Activated CD4-positive, alpha-beta memory T cell treated with anti-CD3 and anti-CD28 coated beads, Interleukin-2, amount 10 ng/mL, durations not matched to agents 7 days and 5 days (primary cell): ENCODE results near the gene MRGPRG. TPM values are rescaled to one million over a fixed set of nuclear protein-coding genes. Genes with fewer than 3 reads are reported as not detected.
A peak's percentile ranks its signal among the peaks of the same experiment; 100 is the strongest.

ENCODE experiments used
- CTCF ChIA-PET: fragments of 350-600 bp; sonication (Branson Sonifier 250); formaldehyde crosslinking; loops from one replicate; lab custom pipeline; 2021; ENCODE audit warnings: antibody characterized with exemption, inconsistent platforms; lab: Charles Lee
- POLR2A ChIA-PET: fragments of 350-600 bp; sonication (Branson Sonifier 250); formaldehyde crosslinking; loops from one replicate; lab custom pipeline; 2021; ENCODE audit warnings: antibody characterized with exemption; lab: Charles Lee
- DNase-seq: peaks from one replicate; pipeline ENCODE4 v3.0.0-alpha.2; 2020
- H3K27ac Mint-ChIP-seq: one replicate; pipeline ENCODE4 v1.8.0; 2021; ENCODE audit warnings: mild to moderate bottlenecking, mixed read lengths
- H3K27me3 Mint-ChIP-seq: one replicate; pipeline ENCODE4 v1.8.0; 2021; ENCODE audit warnings: mixed read lengths
- H3K36me3 Mint-ChIP-seq: one replicate; pipeline ENCODE4 v1.8.0; 2021; ENCODE audit warnings: low read depth, mixed read lengths
- H3K4me1 Mint-ChIP-seq: one replicate; pipeline ENCODE4 v1.8.0; 2021; ENCODE audit warnings: mixed read lengths
- H3K4me3 Mint-ChIP-seq: one replicate; pipeline ENCODE4 v1.8.0; 2021; ENCODE audit warnings: mild to moderate bottlenecking, mixed read lengths
- H3K9me3 Mint-ChIP-seq: one replicate; pipeline ENCODE4 v1.8.0; 2021; ENCODE audit warnings: mixed read lengths
- total RNA-seq, 2 experiments: library from RNA; stranded (reverse); gene quantifications; one replicate each; pipeline ENCODE4 v1.2.3, GENCODE V29; 2021

MRGPRG gene
- total RNA-seq, 2 experiments from 2014 or later, result not detected

- Mint-ChIP-seq H3K4me3 (no peak overlapping the region), H3K27me3 (peaks cover 2% of the 10 kb centered on the region), H3K27ac (no peak overlapping the region), H3K9me3 (no peaks in the 10 kb centered on the region), H3K4me1 (peaks cover 2% of the 10 kb centered on the region), H3K36me3 (no peaks in the 10 kb centered on the region)
- CTCF ChIA-PET, result no interaction called here
- POLR2A ChIA-PET, result no interaction called here
- DNase-seq, result peak; percentile 15
These were observed 3.6 kb upstream of the MRGPRG start for GRCh38 chr11:3222003-3222855.

- Mint-ChIP-seq H3K4me1 (peaks cover 7% of the 10 kb centered on the region), H3K4me3 (no peak overlapping the region), H3K27me3 (peaks cover 2% of the 10 kb centered on the region), H3K27ac (no peak overlapping the region), H3K9me3 (no peaks in the 10 kb centered on the region), H3K36me3 (no peaks in the 10 kb centered on the region)
- DNase-seq, result peak; percentile 12
- CTCF ChIA-PET, result no interaction called here
- POLR2A ChIA-PET, result no interaction called here
These were observed 2.9 kb upstream of the MRGPRG start for GRCh38 chr11:3221408-3222002.

GRCh38 chr11:3220521-3221407, 2.2 kb upstream of the MRGPRG start:
- Mint-ChIP-seq H3K27ac (no peak overlapping the region), H3K4me1 (peaks cover 7% of the 10 kb centered on the region), H3K27me3 (peaks cover 4% of the 10 kb centered on the region), H3K4me3 (no peak overlapping the region), H3K36me3 (no peaks in the 10 kb centered on the region), H3K9me3 (no peaks in the 10 kb centered on the region)
- peak; percentile 15 for DNase-seq
- POLR2A ChIA-PET, result no interaction called here
- CTCF ChIA-PET, result no interaction called here

GRCh38 chr11:3220101-3220500, 1.5 kb upstream of the MRGPRG start:
- H3K9me3 Mint-ChIP-seq, result no peaks in the 10 kb centered on the region
- H3K27ac Mint-ChIP-seq, result no peak overlapping the region
- no peaks in the 10 kb centered on the region for H3K36me3 Mint-ChIP-seq
- CTCF ChIA-PET, result no interaction called here
- peak; percentile 6 for DNase-seq
- peaks cover 7% of the 10 kb centered on the region for H3K4me1 Mint-ChIP-seq
- POLR2A ChIA-PET, result no interaction called here
- no peak overlapping the region for H3K4me3 Mint-ChIP-seq
- peaks cover 4% of the 10 kb centered on the region for H3K27me3 Mint-ChIP-seq

GRCh38 chr11:3219281-3219892, 774 bp upstream of the MRGPRG start:
- ChIA-PET CTCF (no interaction called here), POLR2A (no interaction called here)
- Mint-ChIP-seq H3K27me3 (peaks cover 4% of the 10 kb centered on the region), H3K4me1 (peaks cover 7% of the 10 kb centered on the region), H3K9me3 (no peaks in the 10 kb centered on the region), H3K36me3 (no peaks in the 10 kb centered on the region), H3K27ac (no peak overlapping the region), H3K4me3 (no peak overlapping the region)
- DNase-seq, result no peak

GRCh38 chr11:3217818-3218482, 663 bp downstream of the MRGPRG start:
- Mint-ChIP-seq H3K27me3 (peaks cover 2% of the 10 kb centered on the region), H3K27ac (no peak overlapping the region), H3K4me3 (no peak overlapping the region), H3K4me1 (peaks cover 7% of the 10 kb centered on the region), H3K9me3 (no peaks in the 10 kb centered on the region), H3K36me3 (no peaks in the 10 kb centered on the region)
- ChIA-PET CTCF (no interaction called here), POLR2A (no interaction called here)
- no peak for DNase-seq

GRCh38 chr11:3216027-3216525, 2.5 kb downstream of the MRGPRG start:
- no peaks in the 10 kb centered on the region for H3K36me3 Mint-ChIP-seq
- no peak overlapping the region for H3K27ac Mint-ChIP-seq
- no peak overlapping the region for H3K4me3 Mint-ChIP-seq
- H3K27me3 Mint-ChIP-seq, result peaks cover 10% of the 10 kb centered on the region
- POLR2A ChIA-PET, result no interaction called here
- H3K4me1 Mint-ChIP-seq, result peaks cover 5% of the 10 kb centered on the region
- CTCF ChIA-PET, result no interaction called here
- DNase-seq, result no peak
- no peaks in the 10 kb centered on the region for H3K9me3 Mint-ChIP-seq

- ChIA-PET CTCF (no interaction called here), POLR2A (no interaction called here)
- H3K27ac Mint-ChIP-seq, result no peak overlapping the region
- no peak for DNase-seq
- no peaks in the 10 kb centered on the region for H3K36me3 Mint-ChIP-seq
- H3K27me3 Mint-ChIP-seq, result peaks cover 10% of the 10 kb centered on the region
- H3K4me3 Mint-ChIP-seq, result no peak overlapping the region
- peaks cover 5% of the 10 kb centered on the region for H3K4me1 Mint-ChIP-seq
- H3K9me3 Mint-ChIP-seq, result no peaks in the 10 kb centered on the region
These were observed 3.1 kb downstream of the MRGPRG start for GRCh38 chr11:3215346-3216026.

GRCh38 chr11:3214420-3214699, 4.3 kb downstream of the MRGPRG start:
- Mint-ChIP-seq H3K9me3 (no peaks in the 10 kb centered on the region), H3K27ac (no peak overlapping the region), H3K4me3 (no peak overlapping the region), H3K27me3 (peaks cover 10% of the 10 kb centered on the region), H3K36me3 (no peaks in the 10 kb centered on the region), H3K4me1 (peaks cover 5% of the 10 kb centered on the region)
- no peak for DNase-seq
- POLR2A ChIA-PET, result no interaction called here
- CTCF ChIA-PET, result no interaction called here

- no peak for DNase-seq
These were observed 4.8 kb downstream of the MRGPRG start for GRCh38 chr11:3213659-3214419.

GRCh38 chr11:3208272-3208671, 10.3 kb downstream of the MRGPRG start:
- ChIA-PET CTCF (no interaction called here), POLR2A (no interaction called here)
- Mint-ChIP-seq H3K36me3 (no peaks in the 10 kb centered on the region), H3K4me3 (no peak overlapping the region), H3K4me1 (no peaks in the 10 kb centered on the region), H3K27ac (no peak overlapping the region), H3K27me3 (peaks cover 11% of the 10 kb centered on the region), H3K9me3 (no peaks in the 10 kb centered on the region)
- no peak for DNase-seq

More at GRCh38 chr11:3213659-3214419, 4.8 kb downstream of the MRGPRG start:
- no peak overlapping the region for H3K27ac Mint-ChIP-seq
- ChIA-PET CTCF (no interaction called here), POLR2A (no interaction called here)
- peaks cover 5% of the 10 kb centered on the region for H3K4me1 Mint-ChIP-seq
- H3K27me3 Mint-ChIP-seq, result peaks cover 10% of the 10 kb centered on the region
- no peaks in the 10 kb centered on the region for H3K9me3 Mint-ChIP-seq
- H3K36me3 Mint-ChIP-seq, result no peaks in the 10 kb centered on the region
- no peak overlapping the region for H3K4me3 Mint-ChIP-seq
